Epithelial cell of esophagus (primary cell): ENCODE results near the gene TMEM164.

Source experiments
- DNase-seq: peaks from one replicate; pipeline ENCODE4 v3.0.0; 2010; ENCODE audit warnings: low read depth
- H3K4me3 ChIP-seq: 2 replicates; pipeline ENCODE4 v1.5.1; 2011; ENCODE audit warnings: mild to moderate bottlenecking, low read length, control low read depth
- CTCF ChIP-seq: IDR thresholded peaks from 2 replicates; pipeline ENCODE4 v1.5.1; 2011; ENCODE audit warnings: low read depth, mild to moderate bottlenecking, low read length, control low read depth, inconsistent platforms; ENCODE audit not compliant: insufficient read depth; ENCODE audit errors: missing control alignments

TMEM164 gene

GRCh38 chrX:110026099-110026844 is 23.4 kb downstream of the TMEM164 start:
- peak; percentile 91 for DNase-seq
- TF ChIP-seq CTCF, result no peak
- H3K4me3 ChIP-seq, result no peak overlapping the region

GRCh38 chrX:110032534-110033147 is 29.7 kb downstream of the TMEM164 start:
- DNase-seq, result peak; percentile 11
- no peak overlapping the region for H3K4me3 ChIP-seq
- no peak for TF ChIP-seq CTCF

- no peak for DNase-seq
- no peak overlapping the region for H3K4me3 ChIP-seq
- TF ChIP-seq CTCF, result no peak
These were observed 31.1 kb downstream of the TMEM164 start for GRCh38 chrX:110034036-110034435.

GRCh38 chrX:110036162-110037033 is 33.5 kb downstream of the TMEM164 start:
- no peak for TF ChIP-seq CTCF
- DNase-seq, result no peak
- no peak overlapping the region for H3K4me3 ChIP-seq

GRCh38 chrX:110037178-110037577 is 34.3 kb downstream of the TMEM164 start:
- H3K4me3 ChIP-seq, result no peak overlapping the region
- DNase-seq, result peak; percentile 60
- no peak for TF ChIP-seq CTCF

GRCh38 chrX:110038900-110039299 is 36.0 kb downstream of the TMEM164 start:
- no peak overlapping the region for H3K4me3 ChIP-seq
- no peak for DNase-seq
- TF ChIP-seq CTCF, result no peak
